Brain microvascular endothelial cell (primary cell): ENCODE results near the gene FOXE3.

ENCODE experiments used
- DNase-seq: peaks from one replicate; pipeline ENCODE4 v3.0.0-alpha.2; 2020
- H3K27ac ChIP-seq: fragments of 250-450 bp; sonication (Bioruptor Pico); 2 replicates; pipeline ENCODE4 v1.5.1; 2020; ENCODE audit warnings: mild to moderate bottlenecking, moderate library complexity
- H3K27me3 ChIP-seq: fragments of 250-450 bp; sonication (Bioruptor Pico); replicated peaks from 2 replicates; pipeline ENCODE4 v1.5.1; 2020; ENCODE audit warnings: mild to moderate bottlenecking
- H3K36me3 ChIP-seq: fragments of 250-450 bp; sonication (Bioruptor Pico); replicated peaks from 2 replicates; pipeline ENCODE4 v1.5.1; 2020; ENCODE audit warnings: mild to moderate bottlenecking
- H3K4me3 ChIP-seq: 2 replicates; pipeline ENCODE4 v1.5.1; 2011; ENCODE audit warnings: low read depth, mild to moderate bottlenecking, control low read depth, low read length, moderate library complexity
- CTCF ChIP-seq: IDR thresholded peaks from 2 replicates; pipeline ENCODE4 v1.5.1; 2011; ENCODE audit warnings: low read depth, mild to moderate bottlenecking, moderate library complexity, low read length, control low read depth, inconsistent platforms; ENCODE audit errors: missing control alignments
- in situ Hi-C: cut with HindIII; loops from 2 replicates; pipeline ENCODE4 v1.10.0; 2017; ENCODE audit warnings: low sequenced_read_pairs, low pct_ligation_motif_present

FOXE3 gene

GRCh38 chr1:47423872-47424271 lies 7.8 kb downstream of the FOXE3 start:
- Histone ChIP-seq H3K27me3 (no peaks in the 10 kb centered on the region), H3K36me3 (no peaks in the 10 kb centered on the region), H3K4me3 (no peak overlapping the region), H3K27ac (no peak overlapping the region)
- no peak for TF ChIP-seq CTCF
- no peak for DNase-seq
- in situ Hi-C loops, result no loop called here

- Histone ChIP-seq H3K4me3 (no peak overlapping the region), H3K27ac (no peak overlapping the region), H3K36me3 (no peaks in the 10 kb centered on the region), H3K27me3 (no peaks in the 10 kb centered on the region)
- peak; percentile 89 for TF ChIP-seq CTCF
- in situ Hi-C loops, result no loop called here
- DNase-seq, result peak; percentile 39
These were observed 8.4 kb downstream of the FOXE3 start for GRCh38 chr1:47424336-47424982.

GRCh38 chr1:47431534-47431933 lies 15.4 kb downstream of the FOXE3 start:
- in situ Hi-C loops, result no loop called here
- DNase-seq, result peak; percentile 68
- Histone ChIP-seq H3K36me3 (no peaks in the 10 kb centered on the region), H3K4me3 (no peak overlapping the region), H3K27ac (peak overlapping the region; percentile 7), H3K27me3 (no peaks in the 10 kb centered on the region)
- TF ChIP-seq CTCF, result no peak

- in situ Hi-C loops, result no loop called here
- Histone ChIP-seq H3K4me3 (peak overlapping the region; percentile 26), H3K27me3 (no peaks in the 10 kb centered on the region), H3K36me3 (no peaks in the 10 kb centered on the region), H3K27ac (peak overlapping the region; percentile 20)
- DNase-seq, result peak; percentile 85
- TF ChIP-seq CTCF, result peak; percentile 90
These were observed 16.3 kb downstream of the FOXE3 start for GRCh38 chr1:47432071-47433036.

GRCh38 chr1:47433037-47433421 lies 16.9 kb downstream of the FOXE3 start:
- Histone ChIP-seq H3K27me3 (peaks cover 1% of the 10 kb centered on the region), H3K36me3 (no peaks in the 10 kb centered on the region), H3K4me3 (no peak overlapping the region), H3K27ac (no peak overlapping the region)
- TF ChIP-seq CTCF, result no peak
- no peak for DNase-seq
- in situ Hi-C loops, result no loop called here
